ENCODE measurements around the gene SNN.

DNA sequence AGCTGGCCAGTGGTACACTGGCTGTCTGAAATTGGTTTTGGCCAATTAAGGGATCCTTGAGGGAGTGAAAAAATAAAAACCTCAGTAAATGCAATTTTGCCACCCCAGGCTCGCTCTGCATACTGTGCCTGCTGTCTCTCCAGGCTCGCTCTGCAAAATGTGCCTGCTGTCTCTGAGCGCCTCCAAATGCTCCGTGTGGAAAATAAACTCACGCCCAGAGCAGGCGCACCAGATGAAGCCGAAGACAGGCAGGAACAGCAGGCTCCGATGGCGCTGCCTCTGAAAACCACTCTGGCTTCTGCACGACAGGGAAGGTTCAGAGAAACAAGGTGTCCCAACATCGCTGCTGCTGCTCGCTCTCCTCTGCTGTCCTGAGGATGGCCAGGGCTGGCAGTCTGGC is 29.1 kb downstream of the SNN start:
- TF ChIP-seq CTCF (IDR thresholded peaks at IDR 0.05 in 8 of 11, conservative IDR thresholded peaks at IDR 0.05 in 3 of 11) (no peak), POLR2A (IDR thresholded peaks at IDR 0.05) (no peak), POLR2AphosphoS5 (IDR thresholded peaks at IDR 0.05) (peak in 1 of 3 donors; percentile 45)
